Tibial nerve (tissue), 4 donors: ENCODE measurements around the gene ST6GALNAC5. TPM values are rescaled to one million over a fixed set of nuclear protein-coding genes. Genes with fewer than 3 reads are reported as not detected.
A peak's percentile ranks its signal among the peaks of the same experiment; 100 is the strongest.
"Not testable (repeated sequence)": the region's sequence is repeated elsewhere in the genome, so short reads cannot be mapped to it uniquely, and the experiment has no call there.

ENCODE experiments used
- DNase-seq, 2 donors: peaks; one replicate each; pipeline ENCODE4 v3.0.0-alpha.2; 2019; ENCODE audit warnings: low spot score in 2 of 2
- H3K27ac ChIP-seq, 4 donors: fragments of 200-600 bp; sonication (generic) in 3 of 4; one replicate each; pipeline ENCODE4 v1.5.1; 2017 to 2019; ENCODE audit warnings: mild to moderate bottlenecking in 1 of 4
- H3K27me3 ChIP-seq, 2 donors: fragments of 200-600 bp; sonication (generic) in 1 of 2; one replicate each; pipeline versions ENCODE4 v1.5.1 to v1.6.0; 2017 to 2019
- H3K36me3 ChIP-seq, 3 donors: fragments of 200-600 bp; sonication (generic); one replicate each; pipeline ENCODE4 v1.5.1; 2018 to 2019
- H3K4me1 ChIP-seq, 4 donors: fragments of 200-600 bp; sonication (generic) in 3 of 4; one replicate each; pipeline ENCODE4 v1.5.1; 2017 to 2019
- H3K4me3 ChIP-seq, 4 donors: fragments of 200-600 bp; sonication (generic) in 3 of 4; one replicate each; pipeline ENCODE4 v1.5.1; 2017 to 2019; ENCODE audit warnings: mild to moderate bottlenecking in 1 of 4, moderate library complexity in 1 of 4
- H3K9me3 ChIP-seq, 4 donors: fragments of 200-600 bp; sonication (generic) in 3 of 4; one replicate each; pipeline ENCODE4 v1.5.1; 2017 to 2019
- CTCF ChIP-seq, 5 experiments: fragments of 200-600 bp in 3 of 5; fragments of 450-650 bp in 2 of 5; sonication (generic) in 3 of 5; IDR thresholded peaks; one replicate each; pipeline ENCODE4 v1.5.1; 2016 to 2019; ENCODE audit warnings: antibody characterized with exemption in 5 of 5, mild to moderate bottlenecking in 3 of 5, moderate library complexity in 2 of 5
- EP300 ChIP-seq, 2 donors: sonication (generic); formaldehyde crosslinking; IDR thresholded peaks; one replicate each; pipeline ENCODE4 v1.6.1; 2017; ENCODE audit warnings: antibody characterized with exemption in 2 of 2, mild to moderate bottlenecking in 1 of 2
- POLR2A ChIP-seq, 2 donors: fragments of 450-650 bp; IDR thresholded peaks; one replicate each; pipeline ENCODE4 v1.6.1; 2017; ENCODE audit warnings: antibody characterized with exemption in 2 of 2, mild to moderate bottlenecking in 2 of 2, moderate library complexity in 2 of 2
- WGBS, 2 donors: methylation state at CpG; one replicate each; pipeline ENCODE4 v1.1.5; 2018; 5-methylcytosine and 5-hydroxymethylcytosine counted together
- total RNA-seq, 4 donors: library from RNA; depleted of rRNA; stranded (reverse); fragments of >200 nt; gene quantifications; one replicate each; pipeline ENCODE4 v1.1.0, GENCODE V29; 2016

Gene ST6GALNAC5
- total RNA-seq, result 10 to 100 TPM; 10.6 to 57.2 (median 20.5) TPM

GRCh38 chr1:76867342-76868130 is at the start of gene ST6GALNAC5:
Gene ST6GALNAC5 (plus strand): TSS chr1:76867480.
- Histone ChIP-seq H3K27me3 (peaks cover 0 to 20% of the 10 kb centered on the region in 2 donors), H3K27ac (peak within 1 kb of the TSS; percentile 55 to 80 (median 77))

GRCh38 chr1:76820028-76820427 is 47.3 kb upstream of the ST6GALNAC5 start:
- Histone ChIP-seq H3K9me3 (no peaks in the 10 kb centered on the region), H3K36me3 (no peaks in the 10 kb centered on the region), H3K4me3 (no peak overlapping the region), H3K4me1 (no peaks in the 10 kb centered on the region), H3K27me3 (no peaks in the 10 kb centered on the region), H3K27ac (no peak overlapping the region)
- DNase-seq, result no peak
- WGBS, 2 donors, result 79 to 82% methylated on average over 2 of the region's 2 CpGs
- TF ChIP-seq POLR2A (IDR thresholded peaks at IDR 0.05) (no peak), EP300 (IDR thresholded peaks at IDR 0.05) (no peak), CTCF (IDR thresholded peaks at IDR 0.05) (no peak)

More at GRCh38 chr1:76867342-76868130, at the start of gene ST6GALNAC5:
- peak within 1 kb of the TSS; percentile 42 to 58 (median 54) for H3K4me3 ChIP-seq
- H3K9me3 ChIP-seq, result no peaks in the 10 kb centered on the region
- 1% methylated on average over 35 to 47 of the region's 50 CpGs for WGBS, 2 donors
- peaks cover 0 to 40% (median 3%) of the 10 kb centered on the region in 4 donors for H3K4me1 ChIP-seq
- peak in 1 of 2 donors; percentile 16 for TF ChIP-seq EP300 (IDR thresholded peaks at IDR 0.05)
- no peak for TF ChIP-seq POLR2A (IDR thresholded peaks at IDR 0.05)
- TF ChIP-seq CTCF (IDR thresholded peaks at IDR 0.05), result peak in 2 of 5 experiments; percentile 18 to 25
- DNase-seq, result no peak
- no peaks in the 10 kb centered on the region for H3K36me3 ChIP-seq

GRCh38 chr1:76822961-76823360 is 44.3 kb upstream of the ST6GALNAC5 start:
- not testable (repeated sequence) for DNase-seq, H3K4me1 ChIP-seq, H3K27me3 ChIP-seq, H3K36me3 ChIP-seq, H3K9me3 ChIP-seq, H3K27ac ChIP-seq, H3K4me3 ChIP-seq

GRCh38 chr1:76824106-76824505 is 43.2 kb upstream of the ST6GALNAC5 start:
- TF ChIP-seq EP300 (IDR thresholded peaks at IDR 0.05) (no peak), CTCF (IDR thresholded peaks at IDR 0.05) (no peak), POLR2A (IDR thresholded peaks at IDR 0.05) (no peak)
- no peak for DNase-seq
- no peaks in the 10 kb centered on the region for H3K36me3 ChIP-seq
- H3K27me3 ChIP-seq, result no peaks in the 10 kb centered on the region
- no peak overlapping the region for H3K4me3 ChIP-seq
- H3K27ac ChIP-seq, result no peak overlapping the region
- no peaks in the 10 kb centered on the region for H3K9me3 ChIP-seq
- H3K4me1 ChIP-seq, result no peaks in the 10 kb centered on the region

- DNase-seq, result no peak
- H3K4me3 ChIP-seq, result no peak overlapping the region
- H3K27ac ChIP-seq, result no peak overlapping the region
- H3K9me3 ChIP-seq, result no peaks in the 10 kb centered on the region
- no peaks in the 10 kb centered on the region for H3K36me3 ChIP-seq
- peaks cover 0 to 9% (median 3%) of the 10 kb centered on the region in 4 donors for H3K4me1 ChIP-seq
- no peak for TF ChIP-seq CTCF (IDR thresholded peaks at IDR 0.05)
- no peak for TF ChIP-seq POLR2A (IDR thresholded peaks at IDR 0.05)
- TF ChIP-seq EP300 (IDR thresholded peaks at IDR 0.05), result no peak
- no peaks in the 10 kb centered on the region for H3K27me3 ChIP-seq
- WGBS, 2 donors, result 79 to 84% methylated on average over 4 of the region's 4 CpGs
These were observed 41.0 kb upstream of the ST6GALNAC5 start for GRCh38 chr1:76826072-76826845.
